Thoracic aorta (tissue), 2 donors: ENCODE results near the gene NPHP4. TPM values are rescaled to one million over a fixed set of nuclear protein-coding genes. Genes with fewer than 3 reads are reported as not detected.

ENCODE experiments used
- ATAC-seq: fragments of 150-250 bp; one replicate; pipeline ENCODE4 v1.8.0; 2017; ENCODE audit warnings: low read depth; ENCODE audit not compliant: insufficient number of reproducible peaks, low FRiP score
- DNase-seq: peaks from one replicate; pipeline ENCODE4 v3.0.0-alpha.2; 2020; ENCODE audit warnings: low spot score
- H3K27ac ChIP-seq, 2 donors: fragments of 200-600 bp; sonication (generic); 1 replicate in 1 of 2; 2 replicates in 1 of 2; pipeline ENCODE4 v1.5.1; 2016; ENCODE audit warnings: mild to moderate bottlenecking in 2 of 2, moderate library complexity in 2 of 2
- H3K27me3 ChIP-seq: fragments of 200-600 bp; sonication (generic); replicated peaks from 2 replicates; pipeline ENCODE4 v1.6.0; 2016; ENCODE audit warnings: mild to moderate bottlenecking; ENCODE audit not compliant: insufficient read depth
- H3K36me3 ChIP-seq: fragments of 200-600 bp; sonication (generic); one replicate; pipeline ENCODE4 v1.5.1; 2016
- H3K4me1 ChIP-seq, 2 donors: fragments of 200-600 bp; sonication (generic); 1 replicate in 1 of 2; 2 replicates in 1 of 2; pipeline versions ENCODE4 v1.5.1 to v1.6.0; 2016; ENCODE audit warnings: low read depth in 2 of 2, mild to moderate bottlenecking in 1 of 2; ENCODE audit not compliant: control insufficient read depth in 1 of 2
- H3K4me3 ChIP-seq: fragments of 200-600 bp; sonication (generic); 2 replicates; pipeline ENCODE4 v1.5.1; 2016; ENCODE audit warnings: mild to moderate bottlenecking
- H3K9me3 ChIP-seq: fragments of 200-600 bp; sonication (generic); 2 replicates; pipeline ENCODE4 v1.5.1; 2016
- CTCF ChIP-seq: fragments of 200-600 bp; sonication (generic); IDR thresholded peaks from one replicate; pipeline ENCODE4 v1.5.1; 2019; ENCODE audit warnings: antibody characterized with exemption
- total RNA-seq, 2 donors: library from RNA; depleted of rRNA; stranded (reverse); fragments of >200 nt; gene quantifications; one replicate each; pipeline versions ENCODE4 v1.1.0 to v1.2.3, GENCODE V29; 2016

Gene NPHP4
- total RNA-seq, 2 donors from 2014 or later, result 11.4 to 15.1 TPM

- DNase-seq, result no peak
Observed at GRCh38 chr1:5980314-5981008, 11.8 kb downstream of the NPHP4 start.

GRCh38 chr1:5979536-5980313, 12.5 kb downstream of the NPHP4 start:
- Histone ChIP-seq H3K27me3 (no peaks in the 10 kb centered on the region), H3K4me1 (no peaks in the 10 kb centered on the region), H3K4me3 (no peak overlapping the region), H3K36me3 (no peaks in the 10 kb centered on the region), H3K27ac (no peak overlapping the region), H3K9me3 (no peaks in the 10 kb centered on the region)
- ATAC-seq (no peak), DNase-seq (no peak)
- no peak for TF ChIP-seq CTCF

More at GRCh38 chr1:5980314-5981008, 11.8 kb downstream of the NPHP4 start:
- Histone ChIP-seq H3K36me3 (no peaks in the 10 kb centered on the region), H3K4me1 (no peaks in the 10 kb centered on the region), H3K27me3 (no peaks in the 10 kb centered on the region), H3K9me3 (no peaks in the 10 kb centered on the region), H3K4me3 (no peak overlapping the region), H3K27ac (no peak overlapping the region)
- no peak for TF ChIP-seq CTCF
- no peak for ATAC-seq

- DNase-seq (no peak), ATAC-seq (no peak)
- H3K27ac ChIP-seq, result no peak overlapping the region
- no peaks in the 10 kb centered on the region for H3K9me3 ChIP-seq
- H3K36me3 ChIP-seq, result no peaks in the 10 kb centered on the region
- TF ChIP-seq CTCF, result no peak
- H3K4me1 ChIP-seq, result no peaks in the 10 kb centered on the region
- no peak overlapping the region for H3K4me3 ChIP-seq
- no peaks in the 10 kb centered on the region for H3K27me3 ChIP-seq
Observed at GRCh38 chr1:5978452-5978851, 13.8 kb downstream of the NPHP4 start.

- H3K36me3 ChIP-seq, result no peaks in the 10 kb centered on the region
- no peak overlapping the region for H3K4me3 ChIP-seq
- ATAC-seq (no peak), DNase-seq (no peak)
- no peaks in the 10 kb centered on the region for H3K27me3 ChIP-seq
- H3K27ac ChIP-seq, result no peak overlapping the region
- no peaks in the 10 kb centered on the region for H3K9me3 ChIP-seq
- H3K4me1 ChIP-seq, result no peaks in the 10 kb centered on the region
- no peak for TF ChIP-seq CTCF
Observed at GRCh38 chr1:5977494-5978444, 14.5 kb downstream of the NPHP4 start.
